Activated naive CD8-positive, alpha-beta T cell treated with anti-CD3 and anti-CD28 coated beads, Interleukin-2, amount 50 U/mL, for 24 hours (primary cell): ENCODE results near the gene SMPD3.

Source experiments
- ATAC-seq: fragments of 150-1000 bp; cut with Tn5 transposase; one replicate; pipeline ENCODE4 v1.10.0; 2021
- DNase-seq: peaks from one replicate; pipeline ENCODE4 v3.0.0; 2021
- H3K27ac Mint-ChIP-seq: one replicate; pipeline ENCODE4 v1.8.0; 2021; ENCODE audit warnings: mild to moderate bottlenecking, mixed read lengths
- H3K27me3 Mint-ChIP-seq: one replicate; pipeline ENCODE4 v1.8.0; 2021; ENCODE audit warnings: mixed read lengths
- H3K36me3 Mint-ChIP-seq: one replicate; pipeline ENCODE4 v1.8.0; 2021; ENCODE audit warnings: low read depth, mixed read lengths
- H3K4me1 Mint-ChIP-seq: one replicate; pipeline ENCODE4 v1.8.0; 2021; ENCODE audit warnings: mixed read lengths
- H3K4me3 Mint-ChIP-seq: one replicate; pipeline ENCODE4 v1.8.0; 2021; ENCODE audit warnings: mild to moderate bottlenecking, moderate library complexity, mixed read lengths
- H3K9me3 Mint-ChIP-seq: one replicate; pipeline ENCODE4 v1.8.0; 2021; ENCODE audit warnings: mixed read lengths

Gene SMPD3

GRCh38 chr16:68480084-68480995 is 32.0 kb upstream of the SMPD3 start:
- H3K27me3 Mint-ChIP-seq = no peaks in the 10 kb centered on the region

GRCh38 chr16:68479271-68479670 is 31.0 kb upstream of the SMPD3 start:
- Mint-ChIP-seq H3K27ac (no peak overlapping the region), H3K27me3 (no peaks in the 10 kb centered on the region), H3K4me3 (no peak overlapping the region), H3K4me1 (peaks cover 2% of the 10 kb centered on the region), H3K9me3 (no peaks in the 10 kb centered on the region), H3K36me3 (no peaks in the 10 kb centered on the region)
- DNase-seq = no peak
- no peak for ATAC-seq

More at GRCh38 chr16:68480084-68480995, 32.0 kb upstream of the SMPD3 start:
- Mint-ChIP-seq H3K4me3 (no peak overlapping the region), H3K36me3 (no peaks in the 10 kb centered on the region), H3K9me3 (no peaks in the 10 kb centered on the region), H3K27ac (no peak overlapping the region), H3K4me1 (peaks cover 2% of the 10 kb centered on the region)
- no peak for ATAC-seq
- no peak for DNase-seq

GRCh38 chr16:68478526-68479250 is 30.4 kb upstream of the SMPD3 start:
- ATAC-seq (no peak), DNase-seq (no peak)
- H3K27ac Mint-ChIP-seq = no peak overlapping the region
- no peaks in the 10 kb centered on the region for H3K36me3 Mint-ChIP-seq
- no peaks in the 10 kb centered on the region for H3K9me3 Mint-ChIP-seq
- peaks cover 4% of the 10 kb centered on the region for H3K4me1 Mint-ChIP-seq
- no peak overlapping the region for H3K4me3 Mint-ChIP-seq
- H3K27me3 Mint-ChIP-seq = no peaks in the 10 kb centered on the region

GRCh38 chr16:68475071-68475470 is 26.8 kb upstream of the SMPD3 start:
- DNase-seq (no peak), ATAC-seq (no peak)
- H3K4me3 Mint-ChIP-seq = no peak overlapping the region
- H3K27me3 Mint-ChIP-seq = no peaks in the 10 kb centered on the region
- H3K9me3 Mint-ChIP-seq = no peaks in the 10 kb centered on the region
- no peaks in the 10 kb centered on the region for H3K36me3 Mint-ChIP-seq
- H3K4me1 Mint-ChIP-seq = peaks cover 17% of the 10 kb centered on the region
- no peak overlapping the region for H3K27ac Mint-ChIP-seq

- no peak for ATAC-seq
- Mint-ChIP-seq H3K9me3 (no peaks in the 10 kb centered on the region), H3K4me1 (peaks cover 29% of the 10 kb centered on the region), H3K27me3 (no peaks in the 10 kb centered on the region), H3K36me3 (no peaks in the 10 kb centered on the region), H3K4me3 (no peak overlapping the region), H3K27ac (no peak overlapping the region)
- no peak for DNase-seq
Observed at GRCh38 chr16:68473358-68474070, 25.2 kb upstream of the SMPD3 start.

- Mint-ChIP-seq H3K36me3 (no peaks in the 10 kb centered on the region), H3K9me3 (no peaks in the 10 kb centered on the region), H3K27ac (no peak overlapping the region), H3K4me3 (no peak overlapping the region), H3K4me1 (peaks cover 33% of the 10 kb centered on the region), H3K27me3 (no peaks in the 10 kb centered on the region)
- DNase-seq = no peak
- no peak for ATAC-seq
Observed at GRCh38 chr16:68472581-68472980, 24.3 kb upstream of the SMPD3 start.

GRCh38 chr16:68470461-68471150 is 22.3 kb upstream of the SMPD3 start:
- peak; percentile 20 for DNase-seq
- no peaks in the 10 kb centered on the region for H3K27me3 Mint-ChIP-seq
- peak overlapping the region; percentile 89 for H3K27ac Mint-ChIP-seq
- H3K4me3 Mint-ChIP-seq = peak overlapping the region; percentile 81
- peaks cover 36% of the 10 kb centered on the region for H3K4me1 Mint-ChIP-seq
- H3K36me3 Mint-ChIP-seq = no peaks in the 10 kb centered on the region
- ATAC-seq = peak; percentile 57
- H3K9me3 Mint-ChIP-seq = no peaks in the 10 kb centered on the region

- no peaks in the 10 kb centered on the region for H3K9me3 Mint-ChIP-seq
- peak overlapping the region; percentile 89 for H3K27ac Mint-ChIP-seq
- H3K4me3 Mint-ChIP-seq = peak overlapping the region; percentile 81
- no peaks in the 10 kb centered on the region for H3K36me3 Mint-ChIP-seq
- ATAC-seq (peak; percentile 48), DNase-seq (no peak)
- no peaks in the 10 kb centered on the region for H3K27me3 Mint-ChIP-seq
- H3K4me1 Mint-ChIP-seq = peaks cover 36% of the 10 kb centered on the region
Observed at GRCh38 chr16:68469796-68470460, 21.6 kb upstream of the SMPD3 start.

- peaks cover under 1% of the 10 kb centered on the region for H3K9me3 Mint-ChIP-seq
Observed at GRCh38 chr16:68468842-68469241, 20.5 kb upstream of the SMPD3 start.

GRCh38 chr16:68466174-68466573 is 17.9 kb upstream of the SMPD3 start:
- Mint-ChIP-seq H3K4me1 (peaks cover 32% of the 10 kb centered on the region), H3K4me3 (no peak overlapping the region), H3K27ac (no peak overlapping the region), H3K9me3 (peaks cover 4% of the 10 kb centered on the region), H3K36me3 (no peaks in the 10 kb centered on the region), H3K27me3 (peaks cover under 1% of the 10 kb centered on the region)
- ATAC-seq (no peak), DNase-seq (no peak)

More at GRCh38 chr16:68468842-68469241, 20.5 kb upstream of the SMPD3 start:
- DNase-seq = no peak
- no peak overlapping the region for H3K27ac Mint-ChIP-seq
- no peak overlapping the region for H3K4me3 Mint-ChIP-seq
- peaks cover 35% of the 10 kb centered on the region for H3K4me1 Mint-ChIP-seq
- ATAC-seq = no peak
- no peaks in the 10 kb centered on the region for H3K36me3 Mint-ChIP-seq
- H3K27me3 Mint-ChIP-seq = no peaks in the 10 kb centered on the region

- Mint-ChIP-seq H3K9me3 (peaks cover 4% of the 10 kb centered on the region), H3K4me1 (peaks cover 11% of the 10 kb centered on the region), H3K27me3 (peaks cover 2% of the 10 kb centered on the region), H3K36me3 (no peaks in the 10 kb centered on the region), H3K27ac (no peak overlapping the region), H3K4me3 (no peak overlapping the region)
- ATAC-seq = no peak
- DNase-seq = no peak
Observed at GRCh38 chr16:68463904-68464303, 15.6 kb upstream of the SMPD3 start.

- DNase-seq (no peak), ATAC-seq (no peak)
- peaks cover 2% of the 10 kb centered on the region for H3K27me3 Mint-ChIP-seq
- H3K4me1 Mint-ChIP-seq = no peaks in the 10 kb centered on the region
- no peak overlapping the region for H3K27ac Mint-ChIP-seq
- H3K36me3 Mint-ChIP-seq = no peaks in the 10 kb centered on the region
- no peak overlapping the region for H3K4me3 Mint-ChIP-seq
- H3K9me3 Mint-ChIP-seq = peaks cover 4% of the 10 kb centered on the region
Observed at GRCh38 chr16:68460067-68460466, 11.8 kb upstream of the SMPD3 start.

GRCh38 chr16:68459457-68459856 is 11.1 kb upstream of the SMPD3 start:
- Mint-ChIP-seq H3K9me3 (peaks cover 4% of the 10 kb centered on the region), H3K4me1 (no peaks in the 10 kb centered on the region), H3K27ac (no peak overlapping the region), H3K4me3 (no peak overlapping the region), H3K36me3 (no peaks in the 10 kb centered on the region), H3K27me3 (peaks cover 2% of the 10 kb centered on the region)
- no peak for ATAC-seq
- no peak for DNase-seq

- ATAC-seq (no peak), DNase-seq (no peak)
- Mint-ChIP-seq H3K4me1 (no peaks in the 10 kb centered on the region), H3K36me3 (no peaks in the 10 kb centered on the region), H3K27ac (no peak overlapping the region), H3K9me3 (peaks cover 1% of the 10 kb centered on the region), H3K4me3 (no peak overlapping the region), H3K27me3 (peaks cover 2% of the 10 kb centered on the region)
Observed at GRCh38 chr16:68458551-68458950, 10.2 kb upstream of the SMPD3 start.
